NB4 (cell line): ENCODE measurements around the gene PRR19.

ENCODE experiments used
- DNase-seq: peaks from one replicate; pipeline ENCODE4 v3.0.0; 2010; ENCODE audit warnings: low read depth
- H3K4me3 ChIP-seq: one replicate; pipeline ENCODE4 v1.5.1; 2011; ENCODE audit warnings: mild to moderate bottlenecking, low read depth, low read length, moderate library complexity
- CTCF ChIP-seq: IDR thresholded peaks from one replicate; pipeline ENCODE4 v1.5.1; 2012; ENCODE audit warnings: low read depth, low read length
- MAX ChIP-seq: IDR thresholded peaks from 2 replicates; pipeline ENCODE4 v1.6.1; 2011; ENCODE audit warnings: low read depth, low read length
- MYC ChIP-seq: IDR thresholded peaks from 2 replicates; pipeline ENCODE4 v1.6.1; 2011; ENCODE audit warnings: low read depth, low read length
- POLR2A ChIP-seq: IDR thresholded peaks from 2 replicates; pipeline ENCODE4 v1.6.1; 2011; ENCODE audit warnings: mild to moderate bottlenecking; ENCODE audit not compliant: insufficient read length; ENCODE audit errors: extremely low read depth

The PRR19 gene

GRCh38 chr19:42279902-42280814 lies 21.8 kb upstream of the PRR19 start:
- peak; percentile 92 for DNase-seq
- peak overlapping the region; percentile 62 for H3K4me3 ChIP-seq
- no peak for TF ChIP-seq POLR2A
- peak; percentile 56 for TF ChIP-seq CTCF
- no peak for TF ChIP-seq MYC
- TF ChIP-seq MAX, result no peak

GRCh38 chr19:42280815-42281145 lies 21.2 kb upstream of the PRR19 start:
- DNase-seq, result peak; percentile 76
- TF ChIP-seq CTCF, result no peak
- TF ChIP-seq POLR2A, result no peak
- no peak for TF ChIP-seq MAX
- TF ChIP-seq MYC, result no peak
- H3K4me3 ChIP-seq, result no peak overlapping the region

- DNase-seq, result no peak
- peak overlapping the region; percentile 25 for H3K4me3 ChIP-seq
- no peak for TF ChIP-seq POLR2A
- TF ChIP-seq MAX, result no peak
- no peak for TF ChIP-seq MYC
- no peak for TF ChIP-seq CTCF
Measured at GRCh38 chr19:42281146-42281826, 20.6 kb upstream of the PRR19 start.

- TF ChIP-seq CTCF, result no peak
- TF ChIP-seq POLR2A, result no peak
- no peak for TF ChIP-seq MYC
- TF ChIP-seq MAX, result no peak
- H3K4me3 ChIP-seq, result no peak overlapping the region
- peak; percentile 67 for DNase-seq
Measured at GRCh38 chr19:42281827-42282762, 19.8 kb upstream of the PRR19 start.

GRCh38 chr19:42282819-42283187 lies 19.1 kb upstream of the PRR19 start:
- DNase-seq, result no peak
- TF ChIP-seq MYC (no peak), POLR2A (no peak), CTCF (no peak), MAX (no peak)
- H3K4me3 ChIP-seq, result no peak overlapping the region
